Erythroblast (primary cell): ENCODE data around the gene FLNA.

Experiments used
- GATA1 ChIP-seq: IDR thresholded peaks from 2 replicates; pipeline ENCODE4 v1.6.1; 2011; ENCODE audit warnings: low read depth, mild to moderate bottlenecking, control low read depth, low read length, moderate library complexity
- POLR2A ChIP-seq: IDR thresholded peaks from 2 replicates; pipeline ENCODE4 v1.6.1; 2011; ENCODE audit warnings: mild to moderate bottlenecking, low read length

- TF ChIP-seq POLR2A (no peak), GATA1 (no peak)
Observed at GRCh38 chrX:154354013-154354412, 20.4 kb downstream of the FLNA start.
